Measurements from ENCODE around the gene ATP5PF.

Gene ATP5PF

DNA sequence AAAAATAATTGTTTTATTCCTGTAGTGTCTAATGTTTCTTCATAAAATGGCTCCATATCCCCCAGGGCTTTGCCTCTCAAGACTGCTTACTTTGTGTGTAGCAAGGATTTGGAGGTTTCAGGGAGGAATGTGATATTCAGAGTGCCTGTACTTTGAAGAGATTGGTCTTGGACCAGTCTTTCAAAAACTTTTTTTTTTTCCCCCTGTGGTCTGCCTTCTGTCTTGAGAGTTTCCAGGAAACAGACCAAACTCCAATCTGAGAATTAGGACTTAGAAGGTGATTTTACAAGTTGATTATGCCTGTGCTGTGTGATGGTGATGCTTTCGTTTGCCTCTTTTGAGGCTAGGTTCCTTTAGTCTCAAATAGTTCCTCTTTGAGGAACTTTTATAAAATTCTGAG, 26.0 kb upstream of the ATP5PF start:
- no peak overlapping the region for H3K4me3 ChIP-seq (ENCODE audit: low read depth, low read length)
- in situ Hi-C loops (cut with HindIII; ENCODE audit: low pct_ligation_motif_present, low sequenced_read_pairs) = no loop called here
- no peak for DNase-seq
- TF ChIP-seq, protein P1, sequence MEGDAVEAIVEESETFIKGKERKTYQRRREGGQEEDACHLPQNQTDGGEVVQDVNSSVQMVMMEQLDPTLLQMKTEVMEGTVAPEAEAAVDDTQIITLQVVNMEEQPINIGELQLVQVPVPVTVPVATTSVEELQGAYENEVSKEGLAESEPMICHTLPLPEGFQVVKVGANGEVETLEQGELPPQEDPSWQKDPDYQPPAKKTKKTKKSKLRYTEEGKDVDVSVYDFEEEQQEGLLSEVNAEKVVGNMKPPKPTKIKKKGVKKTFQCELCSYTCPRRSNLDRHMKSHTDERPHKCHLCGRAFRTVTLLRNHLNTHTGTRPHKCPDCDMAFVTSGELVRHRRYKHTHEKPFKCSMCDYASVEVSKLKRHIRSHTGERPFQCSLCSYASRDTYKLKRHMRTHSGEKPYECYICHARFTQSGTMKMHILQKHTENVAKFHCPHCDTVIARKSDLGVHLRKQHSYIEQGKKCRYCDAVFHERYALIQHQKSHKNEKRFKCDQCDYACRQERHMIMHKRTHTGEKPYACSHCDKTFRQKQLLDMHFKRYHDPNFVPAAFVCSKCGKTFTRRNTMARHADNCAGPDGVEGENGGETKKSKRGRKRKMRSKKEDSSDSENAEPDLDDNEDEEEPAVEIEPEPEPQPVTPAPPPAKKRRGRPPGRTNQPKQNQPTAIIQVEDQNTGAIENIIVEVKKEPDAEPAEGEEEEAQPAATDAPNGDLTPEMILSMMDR (IDR thresholded peaks at IDR 0.05; ENCODE audit: low read depth, low read length, missing control alignments) = no peak
- H3K27ac ChIP-seq = no peak overlapping the region
- peaks cover 10% of the 10 kb centered on the region for H3K36me3 ChIP-seq (replicated peaks)
- no peaks in the 10 kb centered on the region for H3K27me3 ChIP-seq (replicated peaks)

- Histone ChIP-seq H3K27ac (no peak overlapping the region), H3K27me3 (replicated peaks) (no peaks in the 10 kb centered on the region), H3K36me3 (replicated peaks) (peaks cover 10% of the 10 kb centered on the region), H3K4me3 (ENCODE audit: low read depth, low read length) (no peak overlapping the region)
- TF ChIP-seq, protein P1 (IDR thresholded peaks at IDR 0.05; ENCODE audit: low read depth, low read length, missing control alignments) = no peak
- DNase-seq = no peak
- in situ Hi-C loops (cut with HindIII; ENCODE audit: low pct_ligation_motif_present, low sequenced_read_pairs) = no loop called here
Measured at GRCh38 chr21:25760061-25760460, 25.4 kb upstream of the ATP5PF start.

DNA sequence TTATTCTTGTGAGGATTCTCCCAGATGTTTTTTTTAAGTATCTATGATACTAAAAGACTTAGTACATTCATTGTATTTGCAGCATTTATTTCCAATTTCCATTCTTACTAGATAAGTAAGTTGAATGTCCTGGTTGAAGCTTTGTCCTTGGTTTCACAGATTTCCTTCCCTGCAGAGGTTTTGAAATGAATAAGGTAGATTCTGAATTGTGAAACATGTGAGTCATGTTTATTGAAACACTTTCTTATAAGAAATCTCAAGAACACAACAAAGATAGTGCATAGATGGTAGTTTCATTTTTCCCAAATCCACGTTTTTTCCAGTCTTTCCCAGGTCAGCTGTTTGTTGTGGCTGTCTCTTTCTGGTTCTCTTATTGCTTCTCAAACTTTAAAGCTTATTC, 24.9 kb upstream of the ATP5PF start:
- Histone ChIP-seq H3K4me3 (ENCODE audit: low read depth, low read length) (no peak overlapping the region), H3K27ac (no peak overlapping the region), H3K27me3 (replicated peaks) (no peaks in the 10 kb centered on the region), H3K36me3 (replicated peaks) (peaks cover 10% of the 10 kb centered on the region)
- TF ChIP-seq, protein P1 (IDR thresholded peaks at IDR 0.05; ENCODE audit: low read depth, low read length, missing control alignments) = no peak
- in situ Hi-C loops (cut with HindIII; ENCODE audit: low pct_ligation_motif_present, low sequenced_read_pairs) = no loop called here
- DNase-seq = no peak

- no peak overlapping the region for H3K27ac ChIP-seq
- H3K36me3 ChIP-seq (replicated peaks) = peaks cover 2% of the 10 kb centered on the region
- TF ChIP-seq, protein P1 (IDR thresholded peaks at IDR 0.05; ENCODE audit: low read depth, low read length, missing control alignments) = no peak
- in situ Hi-C loops (cut with HindIII; ENCODE audit: low pct_ligation_motif_present, low sequenced_read_pairs) = no loop called here
- H3K4me3 ChIP-seq (ENCODE audit: low read depth, low read length) = no peak overlapping the region
- DNase-seq = no peak
- H3K27me3 ChIP-seq (replicated peaks) = no peaks in the 10 kb centered on the region
Measured at GRCh38 chr21:25757531-25757930, 22.8 kb upstream of the ATP5PF start.

DNA sequence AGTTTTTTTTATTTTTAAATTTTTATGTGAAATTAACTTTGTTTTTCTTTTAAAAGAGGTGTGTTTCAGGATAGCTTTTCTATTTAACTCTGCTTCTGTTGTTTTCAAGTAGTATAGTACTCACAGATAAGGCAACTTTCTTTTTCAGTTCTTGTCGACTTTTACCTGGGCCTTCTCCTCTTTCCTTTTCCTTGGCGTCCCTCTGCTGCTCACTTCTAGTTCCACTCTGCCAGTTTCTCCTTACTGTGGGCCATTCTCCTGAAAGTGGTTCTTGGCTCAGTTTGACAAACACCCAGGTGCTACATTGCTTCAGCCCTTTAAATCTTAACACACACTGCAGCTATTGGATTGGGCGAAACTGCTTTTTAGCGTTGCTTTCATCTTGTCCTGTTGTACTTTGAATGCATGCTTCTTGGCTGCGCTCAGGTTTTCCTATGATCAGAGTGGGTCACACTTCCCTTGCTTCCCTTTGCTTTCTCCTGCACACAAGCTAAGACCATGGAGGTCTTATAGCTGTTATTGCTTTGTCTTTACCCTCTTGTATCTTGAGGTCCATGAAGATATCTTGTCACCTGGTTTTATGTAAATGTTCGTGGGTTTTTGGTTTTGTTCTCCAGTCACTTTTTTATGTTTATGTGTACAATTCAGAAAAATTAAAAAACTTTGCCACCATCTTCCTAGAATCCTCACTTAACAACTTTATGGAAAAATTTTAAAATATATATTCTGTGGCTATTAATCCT, 21.7 kb upstream of the ATP5PF start:
- DNase-seq = no peak

More for the DNA sequence above, 21.7 kb upstream of the ATP5PF start:
- Histone ChIP-seq H3K27me3 (replicated peaks) (no peaks in the 10 kb centered on the region), H3K4me3 (ENCODE audit: low read depth, low read length) (no peak overlapping the region), H3K36me3 (replicated peaks) (peaks cover 7% of the 10 kb centered on the region), H3K27ac (no peak overlapping the region)
- in situ Hi-C loops (cut with HindIII; ENCODE audit: low pct_ligation_motif_present, low sequenced_read_pairs) = no loop called here
- TF ChIP-seq, protein P1 (IDR thresholded peaks at IDR 0.05; ENCODE audit: low read depth, low read length, missing control alignments) = no peak

Data from brain microvascular endothelial cell (primary cell).